Body of pancreas (tissue), 4 donors: ENCODE measurements around the gene SPOP.
"Not testable (repeated sequence)": the region's sequence is repeated elsewhere in the genome, so short reads cannot be mapped to it uniquely, and the experiment has no call there.

Source experiments
- POLR2A ChIP-seq, 3 donors: fragments of 450-650 bp; IDR thresholded peaks; one replicate each; pipeline ENCODE4 v1.6.1; 2016; ENCODE audit warnings: antibody characterized with exemption in 3 of 3, mild to moderate bottlenecking in 2 of 3
- TF ChIP-seq, protein P1 (sequence below), 7 experiments: fragments of 450-650 bp in 4 of 7; fragments of 200-600 bp in 3 of 7; sonication (generic) in 3 of 7; IDR thresholded peaks; one replicate each; pipeline ENCODE4 v1.5.1; 2016 to 2019; ENCODE audit warnings: antibody characterized with exemption in 7 of 7

DNA sequence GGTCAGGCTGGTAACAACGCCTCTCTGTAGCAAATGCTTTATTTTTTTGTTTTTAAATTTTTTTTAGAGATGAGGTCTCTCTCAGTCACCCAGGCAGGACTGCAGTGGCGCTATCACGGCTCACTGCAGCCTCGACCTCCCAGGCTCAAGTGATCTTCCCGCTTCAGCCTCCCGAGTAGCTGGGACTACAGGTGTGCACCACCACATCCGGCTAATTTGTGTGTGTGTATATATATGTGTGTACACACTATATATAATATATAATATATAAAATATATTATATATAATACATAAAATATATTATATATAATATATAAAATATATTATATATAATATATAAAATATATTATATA, 109.2 kb downstream of the SPOP start:
- TF ChIP-seq, protein P1, sequence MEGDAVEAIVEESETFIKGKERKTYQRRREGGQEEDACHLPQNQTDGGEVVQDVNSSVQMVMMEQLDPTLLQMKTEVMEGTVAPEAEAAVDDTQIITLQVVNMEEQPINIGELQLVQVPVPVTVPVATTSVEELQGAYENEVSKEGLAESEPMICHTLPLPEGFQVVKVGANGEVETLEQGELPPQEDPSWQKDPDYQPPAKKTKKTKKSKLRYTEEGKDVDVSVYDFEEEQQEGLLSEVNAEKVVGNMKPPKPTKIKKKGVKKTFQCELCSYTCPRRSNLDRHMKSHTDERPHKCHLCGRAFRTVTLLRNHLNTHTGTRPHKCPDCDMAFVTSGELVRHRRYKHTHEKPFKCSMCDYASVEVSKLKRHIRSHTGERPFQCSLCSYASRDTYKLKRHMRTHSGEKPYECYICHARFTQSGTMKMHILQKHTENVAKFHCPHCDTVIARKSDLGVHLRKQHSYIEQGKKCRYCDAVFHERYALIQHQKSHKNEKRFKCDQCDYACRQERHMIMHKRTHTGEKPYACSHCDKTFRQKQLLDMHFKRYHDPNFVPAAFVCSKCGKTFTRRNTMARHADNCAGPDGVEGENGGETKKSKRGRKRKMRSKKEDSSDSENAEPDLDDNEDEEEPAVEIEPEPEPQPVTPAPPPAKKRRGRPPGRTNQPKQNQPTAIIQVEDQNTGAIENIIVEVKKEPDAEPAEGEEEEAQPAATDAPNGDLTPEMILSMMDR (IDR thresholded peaks at IDR 0.05) = not testable (repeated sequence)
- not testable (repeated sequence) for TF ChIP-seq POLR2A (IDR thresholded peaks at IDR 0.05)
